H1 (cell line): ENCODE results near the gene TADA2B. TPM values are rescaled to one million over a fixed set of nuclear protein-coding genes. Genes with fewer than 3 reads are reported as not detected.

Experiments used
- CTCF ChIA-PET: fragments of 300-600 bp; sonication (Branson Sonifier 250); formaldehyde crosslinking; loops from one replicate; lab custom pipeline; 2021; ENCODE audit not compliant: partially characterized antibody; lab: Charles Lee
- POLR2A ChIA-PET: fragments of 300-600 bp; sonication (Branson Sonifier 250); formaldehyde crosslinking; loops from one replicate; lab custom pipeline; 2021; ENCODE audit warnings: inconsistent platforms; ENCODE audit not compliant: partially characterized antibody; lab: Charles Lee
- DNase-seq, 2 experiments: peaks; one replicate each; pipeline versions ENCODE4 v3.0.0 to v3.0.0-alpha.2; 2010 to 2022; ENCODE audit warnings: low spot score in 2 of 2, low read depth in 1 of 2, mixed read lengths in 1 of 2
- FAIRE-seq: peaks from 2 replicates; lab custom pipeline; 2011; peaks lifted over from hg19 to GRCh38; lab: Jason Lieb, UNC
- H2AFZ ChIP-seq: 2 replicates; pipeline ENCODE4 v1.8.1; 2012; ENCODE audit warnings: low read length, inconsistent platforms
- H2AK5ac ChIP-seq: 2 replicates; pipeline ENCODE4 v1.6.1; 2013; ENCODE audit warnings: low read depth, low read length
- H2BK120ac ChIP-seq: replicated peaks from 2 replicates; pipeline ENCODE3; 2013; ENCODE audit warnings: low read depth, low read length, inconsistent platforms
- H2BK12ac ChIP-seq: 2 replicates; pipeline ENCODE4 v1.6.1; 2013; ENCODE audit warnings: low read depth, low read length
- H2BK15ac ChIP-seq: 2 replicates; pipeline ENCODE4 v1.6.1; 2013; ENCODE audit warnings: low read length
- H2BK20ac ChIP-seq: 2 replicates; pipeline ENCODE4 v1.6.1; 2013; ENCODE audit warnings: low read length
- H2BK5ac ChIP-seq: 2 replicates; pipeline ENCODE4 v1.6.1; 2013; ENCODE audit warnings: low read depth, low read length
- H3K14ac ChIP-seq: 2 replicates; pipeline ENCODE4 v1.6.1; 2013; ENCODE audit warnings: inconsistent platforms; ENCODE audit not compliant: insufficient read length
- H3K18ac ChIP-seq: 2 replicates; pipeline ENCODE4 v1.6.1; 2013; ENCODE audit warnings: low read length; ENCODE audit errors: extremely low read depth
- H3K23ac ChIP-seq: 2 replicates; pipeline ENCODE4 v1.6.1; 2013; ENCODE audit warnings: inconsistent platforms; ENCODE audit not compliant: insufficient read length
- H3K23me2 ChIP-seq: 2 replicates; pipeline ENCODE4 v1.6.1; 2013; ENCODE audit warnings: low read depth, low read length
- H3K27ac ChIP-seq: 2 replicates; pipeline ENCODE4 v1.6.1; 2011; ENCODE audit warnings: low read depth, low read length, inconsistent platforms
- H3K27me3 ChIP-seq, 4 experiments: replicated peaks in 1 of 4; 1 replicate in 1 of 4; 2 replicates in 3 of 4; pipeline versions ENCODE4 v1.6.1 to v1.8.1; 2011 to 2013; ENCODE audit warnings: low read length in 3 of 4, mild to moderate bottlenecking in 3 of 4, inconsistent platforms in 2 of 4, mixed read lengths in 2 of 4, moderate library complexity in 1 of 4; ENCODE audit not compliant: control insufficient read depth in 3 of 4, insufficient read depth in 3 of 4; ENCODE audit errors: extremely low read depth in 1 of 4
- H3K36me3 ChIP-seq, 4 experiments: 2 replicates each; pipeline versions ENCODE4 v1.6.1 to v1.8.1; 2011 to 2013; ENCODE audit warnings: mild to moderate bottlenecking in 4 of 4, low read length in 3 of 4, moderate library complexity in 2 of 4, control low read depth in 1 of 4, inconsistent platforms in 1 of 4; ENCODE audit not compliant: insufficient read depth in 4 of 4, control insufficient read depth in 2 of 4
- H3K4ac ChIP-seq: replicated peaks from 2 replicates; pipeline ENCODE3; 2013; ENCODE audit warnings: low read length, low read depth, mixed read lengths, inconsistent platforms; ENCODE audit not compliant: insufficient read length
- H3K4me1 ChIP-seq, 4 experiments: replicated peaks in 1 of 4; 1 replicate in 1 of 4; 2 replicates in 3 of 4; pipeline versions ENCODE4 v1.6.1 to v1.8.1; 2011 to 2013; ENCODE audit warnings: low read length in 3 of 4, inconsistent platforms in 2 of 4, mixed read lengths in 1 of 4; ENCODE audit not compliant: insufficient read depth in 4 of 4, control insufficient read depth in 3 of 4
- H3K4me2 ChIP-seq, 2 experiments: 2 replicates each; pipeline versions ENCODE4 v1.6.1 to v1.8.1; 2011 to 2013; ENCODE audit warnings: low read depth in 2 of 2, low read length in 2 of 2, control low read depth in 1 of 2, inconsistent platforms in 1 of 2, mild to moderate bottlenecking in 1 of 2; ENCODE audit not compliant: insufficient read depth in 1 of 2
- H3K4me3 ChIP-seq, 4 experiments: fragments of 200-600, 300-600 bp in 1 of 4; sonication (generic), shearing (Covaris generic), sonication (Bioruptor Twin) in 1 of 4; 2 replicates each; pipeline versions ENCODE4 v1.5.1 to v1.8.1; 2011 to 2016; ENCODE audit warnings: low read length in 4 of 4, low read depth in 3 of 4, control low read depth in 2 of 4, inconsistent platforms in 2 of 4, mild to moderate bottlenecking in 2 of 4, mixed read lengths in 1 of 4, moderate library complexity in 1 of 4; ENCODE audit not compliant: insufficient read depth in 2 of 4; ENCODE audit errors: extremely low read depth in 1 of 4
- H3K56ac ChIP-seq: replicated peaks from 2 replicates; pipeline ENCODE3; 2013; ENCODE audit warnings: low read depth, mild to moderate bottlenecking, mixed read lengths, low read length, inconsistent platforms; ENCODE audit not compliant: insufficient read length
- H3K79me1 ChIP-seq: 2 replicates; pipeline ENCODE4 v1.6.1; 2013; ENCODE audit warnings: low read depth, low read length, control low read depth
- H3K79me2 ChIP-seq, 2 experiments: 2 replicates each; pipeline versions ENCODE4 v1.6.1 to v1.8.1; 2012 to 2013; ENCODE audit warnings: low read length in 2 of 2, mild to moderate bottlenecking in 2 of 2, inconsistent platforms in 1 of 2; ENCODE audit not compliant: insufficient read depth in 2 of 2, control insufficient read depth in 1 of 2
- H3K9ac ChIP-seq, 4 experiments: replicated peaks in 1 of 4; 1 replicate in 1 of 4; 2 replicates in 3 of 4; pipeline versions ENCODE4 v1.6.1 to v1.8.1; 2011 to 2013; ENCODE audit warnings: low read depth in 3 of 4, low read length in 3 of 4, control low read depth in 2 of 4, mild to moderate bottlenecking in 2 of 4, moderate library complexity in 2 of 4, inconsistent platforms in 1 of 4; ENCODE audit errors: extremely low read depth in 1 of 4
- H3K9me3 ChIP-seq, 2 experiments: 2 replicates each; pipeline versions ENCODE4 v1.6.1 to v1.8.1; 2012 to 2013; ENCODE audit warnings: mild to moderate bottlenecking in 2 of 2, moderate library complexity in 2 of 2, control low read depth in 1 of 2, inconsistent platforms in 1 of 2, low read depth in 1 of 2, low read length in 1 of 2, mixed read lengths in 1 of 2; ENCODE audit not compliant: insufficient read depth in 2 of 2
- H4K20me1 ChIP-seq, 2 experiments: replicated peaks in 1 of 2; 2 replicates each; pipeline versions ENCODE3 to v1.8.1; 2011 to 2013; ENCODE audit warnings: inconsistent platforms in 2 of 2, low read length in 2 of 2, mild to moderate bottlenecking in 1 of 2; ENCODE audit not compliant: insufficient read depth in 2 of 2, control insufficient read depth in 1 of 2
- H4K5ac ChIP-seq: 2 replicates; pipeline ENCODE4 v1.6.1; 2013; ENCODE audit warnings: low read length, low read depth, mixed read lengths, inconsistent platforms; ENCODE audit not compliant: insufficient read length
- H4K8ac ChIP-seq: 2 replicates; pipeline ENCODE4 v1.8.0; 2013; ENCODE audit warnings: mild to moderate bottlenecking, moderate library complexity, low read length, inconsistent platforms; ENCODE audit not compliant: insufficient read depth; ENCODE audit errors: extremely low read depth
- H4K91ac ChIP-seq: replicated peaks from 2 replicates; pipeline ENCODE3; 2013; ENCODE audit warnings: low read length, mixed read lengths, inconsistent platforms; ENCODE audit not compliant: insufficient read length
- SIX5 ChIP-seq: IDR thresholded peaks from 2 replicates; pipeline ENCODE4 v1.6.1; 2011; ENCODE audit warnings: mild to moderate bottlenecking, low read depth, low read length
- SP4 ChIP-seq: IDR thresholded peaks from 2 replicates; pipeline ENCODE4 v1.6.1; 2012; ENCODE audit warnings: low read length, inconsistent platforms
- WGBS, 2 experiments: shearing (Covaris generic) in 1 of 2; methylation state at CpG; one replicate each; pipeline versions ENCODE4 v1.1.6 to v1.1.7; 2013 to 2015; ENCODE audit warnings: low lambda C conversion rate in 2 of 2, mixed read lengths in 2 of 2, inconsistent platforms in 1 of 2, low coverage in 1 of 2, missing lambda C conversion rate in 1 of 2; ENCODE audit not compliant: insufficient replicate concordance in 2 of 2, insufficient coverage in 1 of 2, insufficient read length in 1 of 2; ENCODE audit errors: extremely low coverage in 1 of 2, missing lambda C conversion rate in 1 of 2; 5-methylcytosine and 5-hydroxymethylcytosine counted together
- polyA plus RNA-seq, 7 experiments: library from polyadenylated mRNA; depleted of rRNA in 3 of 7; stranded (reverse) in 5 of 7; unstranded in 2 of 7; fragments of >200 nt in 5 of 7; fragments of 200-250 nt in 2 of 7; gene quantifications; 1 replicate in 5 of 7; 2 replicates in 1 of 7; 4 replicates in 1 of 7; pipeline versions ENCODE4 v1.2.1 to v1.2.3, GENCODE V29; 2011 to 2013; ENCODE audit warnings: missing spikeins in 2 of 7, mixed read lengths in 2 of 7
- total RNA-seq: library from RNA; stranded (reverse); fragmentation: NEBNext Ultra II Directional; extraction: Animal tissue kit (Norgen Biotek cat#: 25700); gene quantifications from 2 replicates; pipeline ENCODE4 v1.2.1, GENCODE V29; 2021

TADA2B gene
- total and polyA plus RNA-seq, 2 of the 8 experiments (the other 6 are each of a cell fraction or from before 2014, with no cell fraction given), result 5.7 to 12.1 TPM

DNA sequence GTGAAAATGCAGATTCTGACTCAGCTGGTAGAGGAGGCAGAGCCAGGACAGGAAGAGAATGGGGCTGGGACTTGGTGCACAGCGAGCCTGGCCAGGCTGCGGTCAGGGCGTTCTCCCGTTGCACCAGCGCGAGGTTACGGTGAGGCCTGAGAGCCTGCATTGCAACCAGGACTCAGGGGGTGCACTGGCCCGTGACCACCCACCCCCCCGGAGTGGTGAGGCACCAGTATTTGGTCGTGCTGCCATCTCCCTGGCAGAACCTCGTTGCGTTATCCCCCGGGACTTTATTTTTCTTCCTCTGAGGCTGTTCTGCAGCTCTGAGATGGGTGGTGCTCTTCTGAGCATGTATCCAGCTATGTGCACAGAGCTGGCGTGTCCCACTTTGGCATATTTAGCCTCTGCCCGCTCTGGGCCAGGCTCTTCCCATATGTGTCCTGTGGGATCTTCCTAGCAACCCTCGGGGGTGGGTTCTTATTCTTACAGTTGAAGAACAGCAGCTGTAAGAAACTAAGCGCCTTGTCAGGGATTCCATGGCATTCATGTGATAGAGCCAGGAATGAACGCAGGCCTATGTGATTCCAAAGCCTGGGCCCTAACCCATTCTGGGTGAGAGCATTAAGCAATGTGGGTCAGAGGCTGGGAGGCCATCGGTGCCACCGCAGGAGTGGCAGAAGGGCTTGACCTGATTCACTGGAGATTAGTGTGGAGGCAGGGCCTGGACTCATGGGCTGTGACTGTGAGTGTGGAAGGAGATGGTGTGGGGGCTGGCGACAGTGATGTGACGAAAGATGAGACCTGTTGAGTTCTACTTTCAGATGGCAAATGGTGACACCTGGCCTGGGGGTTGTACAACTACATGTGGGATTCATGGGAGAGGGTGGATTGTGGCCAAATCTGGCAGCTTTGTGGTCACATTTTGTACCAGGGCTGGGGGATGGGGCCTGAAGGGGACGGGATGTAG, 3.1 kb downstream of the TADA2B start:
- H3K23ac ChIP-seq, result no peak overlapping the region
- H3K36me3 ChIP-seq, result no peaks in the 10 kb centered on the region
- H3K79me2 ChIP-seq, result peaks cover 3 to 49% of the 10 kb centered on the region in 2 experiments; a peak in 3 of 4 replicates
- H2AFZ ChIP-seq, result no peak overlapping the region
- no peak for FAIRE-seq
- WGBS, 2 experiments, result 92% methylated on average over 23 of the region's 23 CpGs; no CpG with 5 or more reads in 1 of the 2 experiments
- no peak overlapping the region for H2BK5ac ChIP-seq
- ChIA-PET POLR2A (interaction anchor here (0.5 to 5.5 kb wide), 4 partner anchors 11 to 640 kb away, joined by 3 to 36 read pairs (median 4); no protein-coding TSS in a partner anchor), CTCF (interaction anchor here (0.7 to 9.7 kb wide), 12 partner anchors 7 to 262 kb away, joined by 3 to 108 read pairs (median 4); partner anchors contain the start of gene GRPEL1)
- peaks cover 13% of the 10 kb centered on the region; the same call in 1 of the 2 replicates for H3K23me2 ChIP-seq
- no peak overlapping the region for H3K27ac ChIP-seq
- H4K5ac ChIP-seq, result no peak overlapping the region
- H4K20me1 ChIP-seq, result peaks cover 7 to 39% of the 10 kb centered on the region in 2 experiments
- H3K4me1 ChIP-seq, result peaks cover 0 to 18% (median 8%) of the 10 kb centered on the region in 4 experiments; a peak in 5 of 7 replicates
- H3K4ac ChIP-seq, result no peak overlapping the region
- H2AK5ac ChIP-seq, result no peak overlapping the region
- H2BK12ac ChIP-seq, result no peak overlapping the region
- H3K27me3 ChIP-seq, result peaks cover 7 to 21% (median 14%) of the 10 kb centered on the region in 4 experiments
- H3K9me3 ChIP-seq, result no peaks in the 10 kb centered on the region
- no peak overlapping the region for H2BK15ac ChIP-seq
- no peak overlapping the region for H3K4me3 ChIP-seq
- H3K14ac ChIP-seq, result no peak overlapping the region
- H4K91ac ChIP-seq, result peak overlapping the region; percentile 57
- H2BK120ac ChIP-seq, result no peak overlapping the region
- DNase-seq, result no peak
- no peak overlapping the region for H3K56ac ChIP-seq
- no peak overlapping the region for H3K9ac ChIP-seq
- H4K8ac ChIP-seq, result peak overlapping the region; percentile 18; the same call in 1 of the 2 replicates
- H3K4me2 ChIP-seq, result no peak overlapping the region; a peak in 1 of 4 replicates
- H3K79me1 ChIP-seq, result peaks cover 43% of the 10 kb centered on the region
- TF ChIP-seq SIX5 (no peak), SP4 (no peak)
- no peak overlapping the region for H2BK20ac ChIP-seq
- H3K18ac ChIP-seq, result no peak overlapping the region
